DMS79 treated with DMSO at 0.1 percent for 48 hours (cell line): Measurements from ENCODE around the gene C12orf76.

Source experiments
- DNase-seq: peaks from one replicate; lab custom pipeline; 2025; lab: John Stamatoyannopoulos, UW

C12orf76 gene

DNA sequence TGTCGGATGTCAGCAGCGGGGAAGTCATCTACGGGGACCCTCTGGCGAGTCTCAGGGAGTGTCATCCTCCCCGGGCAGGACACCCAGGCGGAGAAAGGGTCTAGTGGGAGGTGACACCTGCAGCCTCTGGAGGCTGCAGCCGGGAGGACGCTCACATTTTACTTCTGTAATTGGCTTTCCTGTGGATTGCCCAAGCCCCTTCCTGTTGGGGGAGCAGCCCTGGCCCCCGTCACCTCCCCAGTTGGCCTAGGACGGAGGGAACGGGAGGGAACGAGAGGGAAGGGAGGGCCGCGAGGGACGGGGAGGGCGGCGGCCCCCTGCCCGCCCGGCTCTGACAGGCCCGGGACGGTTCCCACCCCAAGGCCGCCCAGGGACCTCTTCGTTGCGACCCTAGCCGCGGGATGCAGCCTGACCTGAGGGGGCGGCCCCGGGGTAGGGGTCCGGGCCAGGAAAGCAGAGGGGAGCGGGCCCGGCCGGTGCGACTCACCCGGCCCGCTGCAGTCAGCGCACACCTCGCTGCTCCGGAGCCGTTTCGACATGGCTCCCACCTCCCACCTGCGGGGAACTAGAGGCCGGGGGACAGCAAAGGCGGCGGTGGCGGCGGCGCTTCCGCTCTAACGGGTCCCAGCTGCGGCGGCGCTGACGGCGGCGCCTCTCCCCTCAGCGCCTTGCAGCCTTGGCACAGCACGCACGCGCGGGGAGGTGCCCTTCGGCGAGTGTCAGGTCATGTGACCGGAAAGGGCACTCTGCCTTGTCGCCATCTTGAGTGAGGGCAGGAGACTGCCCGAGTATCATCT lies 52.4 kb downstream of the C12orf76 start, which contains the start of gene GIT2:
GIT2 (minus strand) TSS at position 683 of the 797 bp plus-strand sequence; CDS start at position 539, 144 bp downstream.
- peak; percentile 86 for DNase-seq

DNA sequence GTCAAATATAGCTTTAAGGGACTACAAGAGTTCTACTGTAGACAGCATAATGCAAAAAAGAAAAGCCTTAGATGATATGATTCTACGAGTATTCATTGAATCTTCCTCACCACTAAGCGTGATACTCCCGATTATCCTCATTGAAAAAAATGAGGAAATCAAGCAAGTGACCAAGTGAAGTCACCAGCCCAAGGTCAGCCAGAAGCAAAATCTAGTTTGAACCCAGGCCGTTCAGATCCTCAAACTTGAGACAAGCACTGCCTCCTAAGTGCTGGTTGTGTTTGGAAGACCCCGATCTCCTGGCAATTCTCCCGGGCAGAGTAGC lies 53.0 kb downstream of the C12orf76 start:
- no peak for DNase-seq

GRCh38 chr12:109994401-109995175 lies 53.7 kb downstream of the C12orf76 start:
- DNase-seq, result no peak

GRCh38 chr12:109993091-109993490 lies 55.2 kb downstream of the C12orf76 start:
- DNase-seq, result no peak

GRCh38 chr12:109991586-109991985 lies 56.7 kb downstream of the C12orf76 start:
- no peak for DNase-seq
